Measurements from ENCODE around the gene VPS33A. TPM values are rescaled to one million over a fixed set of nuclear protein-coding genes. Genes with fewer than 3 reads are reported as not detected.
"Not testable (repeated sequence)": the region's sequence is repeated elsewhere in the genome, so short reads cannot be mapped to it uniquely, and the experiment has no call there.

Gene VPS33A
- total RNA-seq, 1 experiment from 2014 or later = 13.6 TPM

GRCh38 chr12:122275459-122275858 is 9.2 kb upstream of the VPS33A start:
- peaks cover 45% of the 10 kb centered on the region for H3K36me3 ChIP-seq
- no peak overlapping the region for H3K4me3 ChIP-seq
- no peaks in the 10 kb centered on the region for H3K27me3 ChIP-seq
- no peak for DNase-seq
- H3K9me3 ChIP-seq = no peaks in the 10 kb centered on the region

- no peaks in the 10 kb centered on the region for H3K9me3 ChIP-seq
- peak overlapping the region; percentile 95 for H3K4me3 ChIP-seq
- no peaks in the 10 kb centered on the region for H3K27me3 ChIP-seq
- peaks cover 19% of the 10 kb centered on the region for H3K36me3 ChIP-seq
- DNase-seq = peak; percentile 16
Measured at GRCh38 chr12:122265886-122266229, 436 bp downstream of the VPS33A start.

- DNase-seq = no peak
- Histone ChIP-seq H3K27me3 (no peaks in the 10 kb centered on the region), H3K36me3 (peaks cover 16% of the 10 kb centered on the region), H3K9me3 (no peaks in the 10 kb centered on the region), H3K4me3 (peak overlapping the region; percentile 95)
Measured at GRCh38 chr12:122265476-122265875, 818 bp downstream of the VPS33A start.

GRCh38 chr12:122260735-122261134 is 5.6 kb downstream of the VPS33A start:
- not testable (repeated sequence) for H3K27me3 ChIP-seq, DNase-seq, H3K9me3 ChIP-seq, H3K4me3 ChIP-seq
- peaks cover 22% of the 10 kb centered on the region for H3K36me3 ChIP-seq

GRCh38 chr12:122258939-122259338 is 7.4 kb downstream of the VPS33A start:
- not testable (repeated sequence) for H3K27me3 ChIP-seq, DNase-seq

GRCh38 chr12:122258462-122258861 is 7.8 kb downstream of the VPS33A start:
- not testable (repeated sequence) for H3K27me3 ChIP-seq, H3K9me3 ChIP-seq, DNase-seq, H3K4me3 ChIP-seq
- H3K36me3 ChIP-seq = peaks cover 16% of the 10 kb centered on the region

More at GRCh38 chr12:122258939-122259338, 7.4 kb downstream of the VPS33A start:
- H3K36me3 ChIP-seq = peaks cover 21% of the 10 kb centered on the region
- H3K4me3 ChIP-seq, H3K9me3 ChIP-seq: not testable (repeated sequence)

GRCh38 chr12:122250536-122250935 is 15.8 kb downstream of the VPS33A start:
- no peak for DNase-seq
- no peaks in the 10 kb centered on the region; the same call in 1 of the 2 replicates for H3K36me3 ChIP-seq
- no peaks in the 10 kb centered on the region for H3K9me3 ChIP-seq
- no peaks in the 10 kb centered on the region for H3K27me3 ChIP-seq
- no peak overlapping the region for H3K4me3 ChIP-seq

GRCh38 chr12:122250047-122250446 is 16.2 kb downstream of the VPS33A start:
- H3K4me3 ChIP-seq = no peak overlapping the region
- no peaks in the 10 kb centered on the region; the same call in 1 of the 2 replicates for H3K36me3 ChIP-seq
- DNase-seq = no peak

GRCh38 chr12:122245553-122245952 is 20.7 kb downstream of the VPS33A start:
- Histone ChIP-seq H3K4me3 (no peak overlapping the region), H3K27me3 (no peaks in the 10 kb centered on the region), H3K9me3 (no peaks in the 10 kb centered on the region), H3K36me3 (no peaks in the 10 kb centered on the region; the same call in none of the 2 replicates)
- no peak for DNase-seq

More at GRCh38 chr12:122250047-122250446, 16.2 kb downstream of the VPS33A start:
- Histone ChIP-seq H3K9me3 (no peaks in the 10 kb centered on the region), H3K27me3 (no peaks in the 10 kb centered on the region)

- DNase-seq = no peak
- H3K9me3 ChIP-seq = no peaks in the 10 kb centered on the region
Measured at GRCh38 chr12:122244565-122245371, 21.5 kb downstream of the VPS33A start.

GRCh38 chr12:122243965-122244364 is 22.3 kb downstream of the VPS33A start:
- Histone ChIP-seq H3K4me3 (no peak overlapping the region), H3K27me3 (no peaks in the 10 kb centered on the region), H3K9me3 (no peaks in the 10 kb centered on the region), H3K36me3 (no peaks in the 10 kb centered on the region; the same call in none of the 2 replicates)
- DNase-seq = no peak

More at GRCh38 chr12:122244565-122245371, 21.5 kb downstream of the VPS33A start:
- Histone ChIP-seq H3K4me3 (no peak overlapping the region), H3K36me3 (no peaks in the 10 kb centered on the region; the same call in none of the 2 replicates), H3K27me3 (no peaks in the 10 kb centered on the region)

- Histone ChIP-seq H3K27me3 (no peaks in the 10 kb centered on the region), H3K36me3 (peaks cover 5% of the 10 kb centered on the region; the same call in 1 of the 2 replicates), H3K9me3 (no peaks in the 10 kb centered on the region), H3K4me3 (no peak overlapping the region)
- no peak for DNase-seq
Measured at GRCh38 chr12:122238861-122239260, 27.4 kb downstream of the VPS33A start.

GRCh38 chr12:122235741-122236140 is 30.6 kb downstream of the VPS33A start:
- no peaks in the 10 kb centered on the region for H3K9me3 ChIP-seq
- H3K36me3 ChIP-seq = peaks cover 7% of the 10 kb centered on the region; the same call in 1 of the 2 replicates
- H3K27me3 ChIP-seq = no peaks in the 10 kb centered on the region
- no peak for DNase-seq
- H3K4me3 ChIP-seq = no peak overlapping the region

GRCh38 chr12:122232691-122233090 is 33.6 kb downstream of the VPS33A start:
- H3K9me3 ChIP-seq = no peaks in the 10 kb centered on the region
- DNase-seq = no peak
- peaks cover 7% of the 10 kb centered on the region; the same call in 1 of the 2 replicates for H3K36me3 ChIP-seq

GRCh38 chr12:122230798-122231197 is 35.5 kb downstream of the VPS33A start:
- no peaks in the 10 kb centered on the region for H3K9me3 ChIP-seq
- H3K27me3 ChIP-seq = no peaks in the 10 kb centered on the region
- peaks cover 6% of the 10 kb centered on the region; the same call in 1 of the 2 replicates for H3K36me3 ChIP-seq
- H3K4me3 ChIP-seq = no peak overlapping the region
- no peak for DNase-seq

More at GRCh38 chr12:122232691-122233090, 33.6 kb downstream of the VPS33A start:
- Histone ChIP-seq H3K4me3 (no peak overlapping the region), H3K27me3 (no peaks in the 10 kb centered on the region)

- DNase-seq = no peak
- Histone ChIP-seq H3K27me3 (no peaks in the 10 kb centered on the region), H3K36me3 (peaks cover 17% of the 10 kb centered on the region)
Measured at GRCh38 chr12:122228092-122228491, 38.2 kb downstream of the VPS33A start.

GRCh38 chr12:122227341-122227740 is 39.0 kb downstream of the VPS33A start:
- Histone ChIP-seq H3K36me3 (peaks cover 19% of the 10 kb centered on the region), H3K27me3 (no peaks in the 10 kb centered on the region), H3K9me3 (no peaks in the 10 kb centered on the region), H3K4me3 (no peak overlapping the region)
- no peak for DNase-seq

More at GRCh38 chr12:122228092-122228491, 38.2 kb downstream of the VPS33A start:
- no peaks in the 10 kb centered on the region for H3K9me3 ChIP-seq
- no peak overlapping the region for H3K4me3 ChIP-seq
